H1 (cell line): Measurements from ENCODE around the gene CX3CR1. TPM values are rescaled to one million over a fixed set of nuclear protein-coding genes. Genes with fewer than 3 reads are reported as not detected.

Experiments
- CTCF ChIA-PET: fragments of 300-600 bp; sonication (Branson Sonifier 250); formaldehyde crosslinking; loops from one replicate; lab custom pipeline; 2021; ENCODE audit not compliant: partially characterized antibody; lab: Charles Lee
- POLR2A ChIA-PET: fragments of 300-600 bp; sonication (Branson Sonifier 250); formaldehyde crosslinking; loops from one replicate; lab custom pipeline; 2021; ENCODE audit warnings: inconsistent platforms; ENCODE audit not compliant: partially characterized antibody; lab: Charles Lee
- DNase-seq, 2 experiments: peaks; one replicate each; pipeline versions ENCODE4 v3.0.0 to v3.0.0-alpha.2; 2010 to 2022; ENCODE audit warnings: low spot score in 2 of 2, low read depth in 1 of 2, mixed read lengths in 1 of 2
- FAIRE-seq: peaks from 2 replicates; lab custom pipeline; 2011; peaks lifted over from hg19 to GRCh38; lab: Jason Lieb, UNC
- H2AFZ ChIP-seq: 2 replicates; pipeline ENCODE4 v1.8.1; 2012; ENCODE audit warnings: low read length, inconsistent platforms
- H2AK5ac ChIP-seq: 2 replicates; pipeline ENCODE4 v1.6.1; 2013; ENCODE audit warnings: low read depth, low read length
- H2BK120ac ChIP-seq: replicated peaks from 2 replicates; pipeline ENCODE3; 2013; ENCODE audit warnings: low read depth, low read length, inconsistent platforms
- H2BK12ac ChIP-seq: 2 replicates; pipeline ENCODE4 v1.6.1; 2013; ENCODE audit warnings: low read depth, low read length
- H2BK15ac ChIP-seq: 2 replicates; pipeline ENCODE4 v1.6.1; 2013; ENCODE audit warnings: low read length
- H2BK20ac ChIP-seq: 2 replicates; pipeline ENCODE4 v1.6.1; 2013; ENCODE audit warnings: low read length
- H2BK5ac ChIP-seq: 2 replicates; pipeline ENCODE4 v1.6.1; 2013; ENCODE audit warnings: low read depth, low read length
- H3K14ac ChIP-seq: 2 replicates; pipeline ENCODE4 v1.6.1; 2013; ENCODE audit warnings: inconsistent platforms; ENCODE audit not compliant: insufficient read length
- H3K18ac ChIP-seq: 2 replicates; pipeline ENCODE4 v1.6.1; 2013; ENCODE audit warnings: low read length; ENCODE audit errors: extremely low read depth
- H3K23ac ChIP-seq: 2 replicates; pipeline ENCODE4 v1.6.1; 2013; ENCODE audit warnings: inconsistent platforms; ENCODE audit not compliant: insufficient read length
- H3K23me2 ChIP-seq: 2 replicates; pipeline ENCODE4 v1.6.1; 2013; ENCODE audit warnings: low read depth, low read length
- H3K27ac ChIP-seq: 2 replicates; pipeline ENCODE4 v1.6.1; 2011; ENCODE audit warnings: low read depth, low read length, inconsistent platforms
- H3K27me3 ChIP-seq, 4 experiments: replicated peaks in 1 of 4; 1 replicate in 1 of 4; 2 replicates in 3 of 4; pipeline versions ENCODE4 v1.6.1 to v1.8.1; 2011 to 2013; ENCODE audit warnings: low read length in 3 of 4, mild to moderate bottlenecking in 3 of 4, inconsistent platforms in 2 of 4, mixed read lengths in 2 of 4, moderate library complexity in 1 of 4; ENCODE audit not compliant: control insufficient read depth in 3 of 4, insufficient read depth in 3 of 4; ENCODE audit errors: extremely low read depth in 1 of 4
- H3K36me3 ChIP-seq, 4 experiments: 2 replicates each; pipeline versions ENCODE4 v1.6.1 to v1.8.1; 2011 to 2013; ENCODE audit warnings: mild to moderate bottlenecking in 4 of 4, low read length in 3 of 4, moderate library complexity in 2 of 4, control low read depth in 1 of 4, inconsistent platforms in 1 of 4; ENCODE audit not compliant: insufficient read depth in 4 of 4, control insufficient read depth in 2 of 4
- H3K4ac ChIP-seq: replicated peaks from 2 replicates; pipeline ENCODE3; 2013; ENCODE audit warnings: low read length, low read depth, mixed read lengths, inconsistent platforms; ENCODE audit not compliant: insufficient read length
- H3K4me1 ChIP-seq, 4 experiments: replicated peaks in 1 of 4; 1 replicate in 1 of 4; 2 replicates in 3 of 4; pipeline versions ENCODE4 v1.6.1 to v1.8.1; 2011 to 2013; ENCODE audit warnings: low read length in 3 of 4, inconsistent platforms in 2 of 4, mixed read lengths in 1 of 4; ENCODE audit not compliant: insufficient read depth in 4 of 4, control insufficient read depth in 3 of 4
- H3K4me2 ChIP-seq, 2 experiments: 2 replicates each; pipeline versions ENCODE4 v1.6.1 to v1.8.1; 2011 to 2013; ENCODE audit warnings: low read depth in 2 of 2, low read length in 2 of 2, control low read depth in 1 of 2, inconsistent platforms in 1 of 2, mild to moderate bottlenecking in 1 of 2; ENCODE audit not compliant: insufficient read depth in 1 of 2
- H3K4me3 ChIP-seq, 4 experiments: fragments of 200-600, 300-600 bp in 1 of 4; sonication (generic), shearing (Covaris generic), sonication (Bioruptor Twin) in 1 of 4; 2 replicates each; pipeline versions ENCODE4 v1.5.1 to v1.8.1; 2011 to 2016; ENCODE audit warnings: low read length in 4 of 4, low read depth in 3 of 4, control low read depth in 2 of 4, inconsistent platforms in 2 of 4, mild to moderate bottlenecking in 2 of 4, mixed read lengths in 1 of 4, moderate library complexity in 1 of 4; ENCODE audit not compliant: insufficient read depth in 2 of 4; ENCODE audit errors: extremely low read depth in 1 of 4
- H3K56ac ChIP-seq: replicated peaks from 2 replicates; pipeline ENCODE3; 2013; ENCODE audit warnings: low read depth, mild to moderate bottlenecking, mixed read lengths, low read length, inconsistent platforms; ENCODE audit not compliant: insufficient read length
- H3K79me1 ChIP-seq: 2 replicates; pipeline ENCODE4 v1.6.1; 2013; ENCODE audit warnings: low read depth, low read length, control low read depth
- H3K79me2 ChIP-seq, 2 experiments: 2 replicates each; pipeline versions ENCODE4 v1.6.1 to v1.8.1; 2012 to 2013; ENCODE audit warnings: low read length in 2 of 2, mild to moderate bottlenecking in 2 of 2, inconsistent platforms in 1 of 2; ENCODE audit not compliant: insufficient read depth in 2 of 2, control insufficient read depth in 1 of 2
- H3K9ac ChIP-seq, 4 experiments: replicated peaks in 1 of 4; 1 replicate in 1 of 4; 2 replicates in 3 of 4; pipeline versions ENCODE4 v1.6.1 to v1.8.1; 2011 to 2013; ENCODE audit warnings: low read depth in 3 of 4, low read length in 3 of 4, control low read depth in 2 of 4, mild to moderate bottlenecking in 2 of 4, moderate library complexity in 2 of 4, inconsistent platforms in 1 of 4; ENCODE audit errors: extremely low read depth in 1 of 4
- H3K9me3 ChIP-seq, 2 experiments: 2 replicates each; pipeline versions ENCODE4 v1.6.1 to v1.8.1; 2012 to 2013; ENCODE audit warnings: mild to moderate bottlenecking in 2 of 2, moderate library complexity in 2 of 2, control low read depth in 1 of 2, inconsistent platforms in 1 of 2, low read depth in 1 of 2, low read length in 1 of 2, mixed read lengths in 1 of 2; ENCODE audit not compliant: insufficient read depth in 2 of 2
- H4K20me1 ChIP-seq, 2 experiments: replicated peaks in 1 of 2; 2 replicates each; pipeline versions ENCODE3 to v1.8.1; 2011 to 2013; ENCODE audit warnings: inconsistent platforms in 2 of 2, low read length in 2 of 2, mild to moderate bottlenecking in 1 of 2; ENCODE audit not compliant: insufficient read depth in 2 of 2, control insufficient read depth in 1 of 2
- H4K5ac ChIP-seq: 2 replicates; pipeline ENCODE4 v1.6.1; 2013; ENCODE audit warnings: low read length, low read depth, mixed read lengths, inconsistent platforms; ENCODE audit not compliant: insufficient read length
- H4K8ac ChIP-seq: 2 replicates; pipeline ENCODE4 v1.8.0; 2013; ENCODE audit warnings: mild to moderate bottlenecking, moderate library complexity, low read length, inconsistent platforms; ENCODE audit not compliant: insufficient read depth; ENCODE audit errors: extremely low read depth
- H4K91ac ChIP-seq: replicated peaks from 2 replicates; pipeline ENCODE3; 2013; ENCODE audit warnings: low read length, mixed read lengths, inconsistent platforms; ENCODE audit not compliant: insufficient read length
- CBX5 ChIP-seq: fragments of 300-800, 300-1000 bp; sonication (generic); IDR thresholded peaks from 2 replicates; pipeline ENCODE4 v1.7.1; 2016; ENCODE audit warnings: antibody characterized with exemption, low read length, low read depth
- CREB1 ChIP-seq: IDR thresholded peaks from 2 replicates; pipeline ENCODE4 v1.6.1; 2012; ENCODE audit warnings: inconsistent platforms
- E2F6 ChIP-seq: IDR thresholded peaks from 2 replicates; pipeline ENCODE4 v1.6.1; 2012; ENCODE audit warnings: inconsistent platforms
- EZH2 ChIP-seq: fragments of 200-600 bp; sonication (generic); IDR thresholded peaks from 2 replicates; pipeline ENCODE4 v1.7.1; 2012; ENCODE audit warnings: low read depth, mild to moderate bottlenecking, moderate library complexity, low read length, inconsistent platforms; ENCODE audit not compliant: severe bottlenecking
- GTF2F1 ChIP-seq: IDR thresholded peaks from 2 replicates; pipeline ENCODE4 v1.6.1; 2012; ENCODE audit warnings: low read depth, low read length, improper control_type of control experiment, borderline replicate concordance
- JUND ChIP-seq: IDR thresholded peaks from 2 replicates; pipeline ENCODE4 v1.6.1; 2011; ENCODE audit warnings: mild to moderate bottlenecking, improper control_type of control experiment, low read length
- KDM4A ChIP-seq: IDR thresholded peaks from one replicate; pipeline ENCODE4 v1.7.1; 2012; ENCODE audit warnings: low read depth, mild to moderate bottlenecking, moderate library complexity, low read length, inconsistent platforms; ENCODE audit not compliant: severe bottlenecking
- MAFK ChIP-seq: IDR thresholded peaks from 2 replicates; pipeline ENCODE4 v1.6.1; 2012; ENCODE audit warnings: low read depth, mild to moderate bottlenecking, improper control_type of control experiment, low read length
- SUZ12 ChIP-seq: fragments of 200-600 bp; sonication (generic); IDR thresholded peaks from 2 replicates; pipeline ENCODE4 v1.6.1; 2012; ENCODE audit warnings: mild to moderate bottlenecking, inconsistent platforms, low read length, moderate library complexity, mixed read lengths
- TAF1 ChIP-seq: IDR thresholded peaks from 2 replicates; pipeline ENCODE4 v1.6.1; 2011; ENCODE audit warnings: mild to moderate bottlenecking, low read depth, low read length
- TBP ChIP-seq: IDR thresholded peaks from 2 replicates; pipeline ENCODE4 v1.6.1; 2011; ENCODE audit warnings: low read depth, low read length, improper control_type of control experiment
- WGBS, 2 experiments: shearing (Covaris generic) in 1 of 2; methylation state at CpG; one replicate each; pipeline versions ENCODE4 v1.1.6 to v1.1.7; 2013 to 2015; ENCODE audit warnings: low lambda C conversion rate in 2 of 2, mixed read lengths in 2 of 2, inconsistent platforms in 1 of 2, low coverage in 1 of 2, missing lambda C conversion rate in 1 of 2; ENCODE audit not compliant: insufficient replicate concordance in 2 of 2, insufficient coverage in 1 of 2, insufficient read length in 1 of 2; ENCODE audit errors: extremely low coverage in 1 of 2, missing lambda C conversion rate in 1 of 2; 5-methylcytosine and 5-hydroxymethylcytosine counted together
- polyA plus RNA-seq, 7 experiments: library from polyadenylated mRNA; depleted of rRNA in 3 of 7; stranded (reverse) in 5 of 7; unstranded in 2 of 7; fragments of >200 nt in 5 of 7; fragments of 200-250 nt in 2 of 7; gene quantifications; 1 replicate in 5 of 7; 2 replicates in 1 of 7; 4 replicates in 1 of 7; pipeline versions ENCODE4 v1.2.1 to v1.2.3, GENCODE V29; 2011 to 2013; ENCODE audit warnings: missing spikeins in 2 of 7, mixed read lengths in 2 of 7
- total RNA-seq: library from RNA; stranded (reverse); fragmentation: NEBNext Ultra II Directional; extraction: Animal tissue kit (Norgen Biotek cat#: 25700); gene quantifications from 2 replicates; pipeline ENCODE4 v1.2.1, GENCODE V29; 2021

CX3CR1 gene
- total and polyA plus RNA-seq, 2 of the 8 experiments (the other 6 are each of a cell fraction or from before 2014, with no cell fraction given), result 0.08 TPM; not detected in 1

GRCh38 chr3:39327053-39327745 lies 47.4 kb upstream of the CX3CR1 start:
- no peak overlapping the region for H3K27ac ChIP-seq
- no peak overlapping the region for H3K4ac ChIP-seq
- FAIRE-seq (no peak), DNase-seq (no peak)
- WGBS, 2 experiments, result 91% methylated on average over 4 of the region's 4 CpGs; no CpG with 5 or more reads in 1 of the 2 experiments
- peaks cover 0 to 1% of the 10 kb centered on the region in 2 experiments; a peak in 1 of 4 replicates for H3K9me3 ChIP-seq
- no peak overlapping the region for H3K56ac ChIP-seq
- H2BK120ac ChIP-seq, result no peak overlapping the region
- no peak overlapping the region for H4K91ac ChIP-seq
- H3K79me1 ChIP-seq, result no peaks in the 10 kb centered on the region
- no peak overlapping the region for H3K14ac ChIP-seq
- no peak overlapping the region for H2BK15ac ChIP-seq
- CTCF ChIA-PET, result interaction anchor here (1.4 kb wide), 1 partner anchor 35 kb away, joined by 4 read pairs; no protein-coding TSS in a partner anchor
- no peaks in the 10 kb centered on the region for H3K79me2 ChIP-seq
- no peak overlapping the region for H2BK20ac ChIP-seq
- H2AFZ ChIP-seq, result no peak overlapping the region
- no peaks in the 10 kb centered on the region for H3K36me3 ChIP-seq
- H2AK5ac ChIP-seq, result no peak overlapping the region
- H3K23me2 ChIP-seq, result no peaks in the 10 kb centered on the region
- peaks cover 0 to 7% (median 2%) of the 10 kb centered on the region in 4 experiments; a peak in 2 of 7 replicates for H3K4me1 ChIP-seq
- H4K8ac ChIP-seq, result no peak overlapping the region
- no peak overlapping the region for H2BK5ac ChIP-seq
- no peak overlapping the region for H3K18ac ChIP-seq
- H3K4me2 ChIP-seq, result no peak overlapping the region
- H3K23ac ChIP-seq, result no peak overlapping the region
- H4K20me1 ChIP-seq, result no peaks in the 10 kb centered on the region
- no peak overlapping the region for H4K5ac ChIP-seq
- TF ChIP-seq GTF2F1 (no peak), TAF1 (no peak), SUZ12 (no peak), CREB1 (no peak), EZH2 (no peak), CBX5 (no peak), MAFK (no peak), KDM4A (no peak), E2F6 (no peak), TBP (no peak), JUND (no peak)
- TF ChIP-seq, all 59 proteins: peak for 0
- H3K9ac ChIP-seq, result no peak overlapping the region
- no peak overlapping the region for H2BK12ac ChIP-seq
- no peaks in the 10 kb centered on the region for H3K27me3 ChIP-seq
- POLR2A ChIA-PET, result no interaction called here
- no peak overlapping the region for H3K4me3 ChIP-seq
